ENCODE results near the gene ME1.
"Not testable (repeated sequence)": the region's sequence is repeated elsewhere in the genome, so short reads cannot be mapped to it uniquely, and the experiment has no call there.

The ME1 gene

GRCh38 chr6:83369692-83370091, 61.2 kb downstream of the ME1 start:
- Histone ChIP-seq H3K4me3 (ENCODE audit: low read length) (no peak overlapping the region), H3K9me3 (ENCODE audit: control insufficient read depth, insufficient read depth, low read length) (no peaks in the 10 kb centered on the region), H3K79me2 (ENCODE audit: control insufficient read depth, low read length) (no peaks in the 10 kb centered on the region), H3K27me3 (ENCODE audit: control insufficient read depth, low read length) (no peaks in the 10 kb centered on the region), H4K20me1 (ENCODE audit: control insufficient read depth, insufficient read depth, low read depth, low read length) (no peaks in the 10 kb centered on the region), H3K27ac (ENCODE audit: low read depth, low read length) (no peak overlapping the region), H3F3A (ENCODE audit: control insufficient read depth, insufficient read depth) (no peaks in the 10 kb centered on the region), H3K36me3 (ENCODE audit: control insufficient read depth, low read length) (no peaks in the 10 kb centered on the region), H3K4me2 (ENCODE audit: low read length) (no peak overlapping the region), H3K4me1 (ENCODE audit: control insufficient read depth, low read length) (no peaks in the 10 kb centered on the region), H3K9me2 (replicated peaks; ENCODE audit: control insufficient read depth, low read length) (no peaks in the 10 kb centered on the region)
- TF ChIP-seq CTCF (IDR thresholded peaks at IDR 0.05; ENCODE audit: low read depth, low read length, poor library complexity, severe bottlenecking) = no peak
- no peak for TF ChIP-seq EZH2phosphoT487 (IDR thresholded peaks at IDR 0.05; ENCODE audit: borderline replicate concordance, low read length)

- Histone ChIP-seq H3K9me2 (replicated peaks; ENCODE audit: control insufficient read depth, low read length) (no peaks in the 10 kb centered on the region), H3K36me3 (ENCODE audit: control insufficient read depth, low read length) (no peaks in the 10 kb centered on the region), H3F3A (ENCODE audit: control insufficient read depth, insufficient read depth) (no peaks in the 10 kb centered on the region), H3K4me1 (ENCODE audit: control insufficient read depth, low read length) (no peaks in the 10 kb centered on the region), H3K4me2 (ENCODE audit: low read length) (no peak overlapping the region), H3K27me3 (ENCODE audit: control insufficient read depth, low read length) (no peaks in the 10 kb centered on the region), H3K27ac (ENCODE audit: low read depth, low read length) (no peak overlapping the region), H3K79me2 (ENCODE audit: control insufficient read depth, low read length) (no peaks in the 10 kb centered on the region), H3K9me3 (ENCODE audit: control insufficient read depth, insufficient read depth, low read length) (no peaks in the 10 kb centered on the region), H4K20me1 (ENCODE audit: control insufficient read depth, insufficient read depth, low read depth, low read length) (no peaks in the 10 kb centered on the region), H3K4me3 (ENCODE audit: low read length) (no peak overlapping the region)
- TF ChIP-seq CTCF (IDR thresholded peaks at IDR 0.05; ENCODE audit: low read depth, low read length, poor library complexity, severe bottlenecking) = no peak
- no peak for TF ChIP-seq EZH2phosphoT487 (IDR thresholded peaks at IDR 0.05; ENCODE audit: borderline replicate concordance, low read length)
Observed at GRCh38 chr6:83368577-83368976, 62.3 kb downstream of the ME1 start.

- Histone ChIP-seq H4K20me1 (ENCODE audit: control insufficient read depth, insufficient read depth, low read depth, low read length) (no peaks in the 10 kb centered on the region), H3K79me2 (ENCODE audit: control insufficient read depth, low read length) (no peaks in the 10 kb centered on the region), H3K27me3 (ENCODE audit: control insufficient read depth, low read length) (no peaks in the 10 kb centered on the region), H3K4me1 (ENCODE audit: control insufficient read depth, low read length) (no peaks in the 10 kb centered on the region), H3K9me2 (replicated peaks; ENCODE audit: control insufficient read depth, low read length) (no peaks in the 10 kb centered on the region), H3F3A (ENCODE audit: control insufficient read depth, insufficient read depth) (no peaks in the 10 kb centered on the region), H3K27ac (ENCODE audit: low read depth, low read length) (no peak overlapping the region), H3K4me3 (ENCODE audit: low read length) (no peak overlapping the region), H3K9me3 (ENCODE audit: control insufficient read depth, insufficient read depth, low read length) (no peaks in the 10 kb centered on the region), H3K4me2 (ENCODE audit: low read length) (no peak overlapping the region), H3K36me3 (ENCODE audit: control insufficient read depth, low read length) (no peaks in the 10 kb centered on the region)
- no peak for TF ChIP-seq CTCF (IDR thresholded peaks at IDR 0.05; ENCODE audit: low read depth, low read length, poor library complexity, severe bottlenecking)
- no peak for TF ChIP-seq EZH2phosphoT487 (IDR thresholded peaks at IDR 0.05; ENCODE audit: borderline replicate concordance, low read length)
Observed at GRCh38 chr6:83367104-83367503, 63.7 kb downstream of the ME1 start.

- H4K20me1 ChIP-seq (ENCODE audit: control insufficient read depth, insufficient read depth, low read depth, low read length) = no peaks in the 10 kb centered on the region
- H3K4me2 ChIP-seq (ENCODE audit: low read length) = no peak overlapping the region
- H3K27me3 ChIP-seq (ENCODE audit: control insufficient read depth, low read length) = no peaks in the 10 kb centered on the region
- no peaks in the 10 kb centered on the region for H3K9me2 ChIP-seq (replicated peaks; ENCODE audit: control insufficient read depth, low read length)
- H3K4me1 ChIP-seq (ENCODE audit: control insufficient read depth, low read length) = no peaks in the 10 kb centered on the region
- H3K79me2 ChIP-seq (ENCODE audit: control insufficient read depth, low read length) = no peaks in the 10 kb centered on the region
- no peak overlapping the region for H3K27ac ChIP-seq (ENCODE audit: low read depth, low read length)
- H3F3A ChIP-seq (ENCODE audit: control insufficient read depth, insufficient read depth) = no peaks in the 10 kb centered on the region
- TF ChIP-seq EZH2phosphoT487 (IDR thresholded peaks at IDR 0.05; ENCODE audit: borderline replicate concordance, low read length) = no peak
- TF ChIP-seq CTCF (IDR thresholded peaks at IDR 0.05; ENCODE audit: low read depth, low read length, poor library complexity, severe bottlenecking) = no peak
- no peaks in the 10 kb centered on the region for H3K36me3 ChIP-seq (ENCODE audit: control insufficient read depth, low read length)
- no peaks in the 10 kb centered on the region for H3K9me3 ChIP-seq (ENCODE audit: control insufficient read depth, insufficient read depth, low read length)
- no peak overlapping the region for H3K4me3 ChIP-seq (ENCODE audit: low read length)
Observed at GRCh38 chr6:83365931-83366330, 64.9 kb downstream of the ME1 start.

- not testable (repeated sequence) for H3K9me2 ChIP-seq (replicated peaks; ENCODE audit: control insufficient read depth, low read length); H3K27ac ChIP-seq (ENCODE audit: low read depth, low read length); H3K36me3 ChIP-seq (ENCODE audit: control insufficient read depth, low read length); H3K79me2 ChIP-seq (ENCODE audit: control insufficient read depth, low read length); H3K9me3 ChIP-seq (ENCODE audit: control insufficient read depth, insufficient read depth, low read length); H3K4me2 ChIP-seq (ENCODE audit: low read length); H3K4me3 ChIP-seq (ENCODE audit: low read length); H3K4me1 ChIP-seq (ENCODE audit: control insufficient read depth, low read length); H3F3A ChIP-seq (ENCODE audit: control insufficient read depth, insufficient read depth); H4K20me1 ChIP-seq (ENCODE audit: control insufficient read depth, insufficient read depth, low read depth, low read length); H3K27me3 ChIP-seq (ENCODE audit: control insufficient read depth, low read length)
Observed at GRCh38 chr6:83362349-83362748, 68.5 kb downstream of the ME1 start.

Data from DOHH2 (cell line).